Measurements from ENCODE around the gene OSCAR.

The OSCAR gene

DNA sequence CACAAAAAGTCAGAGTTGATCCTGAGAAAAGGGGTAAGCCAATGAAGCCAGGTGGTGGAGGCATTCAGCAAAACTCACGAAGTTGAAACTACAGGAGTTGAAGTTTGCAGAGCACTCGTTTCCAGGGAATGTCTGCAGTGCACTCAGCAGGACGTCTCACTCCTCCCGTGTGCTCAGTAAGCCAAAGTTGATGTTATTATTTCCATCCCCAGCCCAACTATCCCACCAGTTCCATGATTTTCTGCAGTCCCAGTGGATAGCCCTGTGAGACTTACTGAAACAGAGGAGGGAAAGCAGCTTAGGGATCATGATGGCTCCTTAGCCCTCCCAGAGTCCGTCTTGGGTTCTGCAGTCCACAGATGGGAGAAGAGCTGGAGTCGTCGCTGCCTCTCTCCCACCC, 19.6 kb downstream of the OSCAR start, which contains the start of gene TARM1:
TSS of gene TARM1 (minus strand) at position 334 of the 400 bp plus-strand sequence. CDS start at position 309, 25 bp downstream.
- DNase-seq = no peak

GRCh38 chr19:54077334-54077733, 23.3 kb downstream of the OSCAR start:
- no peak for DNase-seq

- no peak for DNase-seq
Measured at GRCh38 chr19:54074851-54075250, 25.8 kb downstream of the OSCAR start.

DNA sequence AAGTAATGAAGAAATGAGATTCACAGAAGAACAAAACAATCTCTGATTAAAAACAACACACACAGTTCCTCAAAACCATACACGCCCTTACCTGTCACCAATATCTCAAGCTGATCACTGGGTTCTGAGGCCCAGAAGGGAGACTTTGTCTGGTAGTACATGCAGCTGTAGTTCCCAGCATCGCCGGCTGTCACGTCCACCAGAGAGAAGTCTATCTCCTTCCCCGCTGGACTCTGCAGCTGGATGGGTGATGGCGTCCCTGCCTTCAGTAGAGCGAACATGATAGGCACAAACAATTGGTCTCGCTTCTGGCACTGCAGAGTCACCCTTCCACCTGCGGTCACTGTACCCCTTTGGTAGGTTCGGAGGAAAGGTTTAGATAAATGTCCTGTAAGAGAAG, 26.8 kb downstream of the OSCAR start:
- DNase-seq = no peak

DNA sequence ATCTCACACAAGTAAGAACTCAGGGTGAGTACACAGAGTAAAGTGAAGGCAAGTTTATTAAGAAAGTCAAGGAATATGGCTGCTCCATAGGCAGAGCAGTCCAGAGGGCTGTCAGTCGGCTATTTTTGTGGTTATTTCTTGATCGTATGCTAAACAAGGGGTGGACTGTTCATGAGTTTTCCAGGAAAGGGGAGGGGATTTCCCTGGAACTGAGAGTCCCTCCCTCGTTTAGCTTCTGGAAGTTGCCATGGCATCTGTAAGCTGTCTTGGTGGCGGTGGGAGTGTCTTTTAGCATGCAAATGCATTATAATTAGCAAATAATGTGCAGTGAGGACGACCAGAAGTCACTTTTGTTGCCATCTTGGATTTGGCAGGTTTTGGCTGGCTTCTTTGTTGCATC, 31.1 kb downstream of the OSCAR start:
- no peak for DNase-seq

DNA sequence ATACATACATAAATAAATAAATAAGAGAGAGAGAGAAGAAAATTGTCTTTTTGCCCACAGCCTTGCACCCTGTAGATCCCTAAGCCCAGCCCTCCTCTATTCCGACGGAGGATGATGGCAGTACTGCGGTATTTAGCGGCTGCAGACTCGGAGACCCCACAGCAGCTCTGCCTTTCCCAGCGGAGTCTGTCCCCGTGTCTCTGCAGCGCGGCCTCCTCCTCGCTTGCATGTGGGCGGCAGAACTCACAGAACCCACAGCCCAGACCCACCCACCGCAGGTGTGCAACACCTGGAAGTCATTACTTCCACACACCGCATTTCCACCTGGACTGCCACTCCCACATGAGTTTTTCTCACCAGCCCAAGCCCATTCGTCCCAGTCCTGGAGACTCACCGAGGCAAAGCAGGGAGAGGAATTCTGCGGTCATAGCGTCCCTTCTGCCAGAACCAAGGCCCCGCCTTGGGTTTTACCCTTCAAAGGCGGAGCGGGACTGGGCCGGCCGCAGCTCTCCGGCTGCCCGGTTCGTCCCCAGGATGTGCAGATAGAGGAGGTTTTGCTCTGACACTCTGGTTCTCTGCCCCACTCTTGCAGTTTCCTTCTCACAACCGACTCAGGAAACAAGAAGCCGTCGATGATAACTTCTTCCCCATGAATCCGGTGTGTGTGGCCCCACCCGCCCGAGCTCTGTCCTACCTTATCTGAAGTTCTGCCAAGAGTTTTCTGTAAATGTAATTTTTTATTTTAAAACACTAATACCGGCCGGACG, 37.1 kb downstream of the OSCAR start, which contains the start of gene VSTM1:
TSS of gene VSTM1 (minus strand) at position 548 of the 767 bp plus-strand sequence. CDS start at position 428, 120 bp downstream.
- DNase-seq = no peak

- DNase-seq = no peak
Measured at GRCh38 chr19:54062643-54063042, 38.0 kb downstream of the OSCAR start.

DNA sequence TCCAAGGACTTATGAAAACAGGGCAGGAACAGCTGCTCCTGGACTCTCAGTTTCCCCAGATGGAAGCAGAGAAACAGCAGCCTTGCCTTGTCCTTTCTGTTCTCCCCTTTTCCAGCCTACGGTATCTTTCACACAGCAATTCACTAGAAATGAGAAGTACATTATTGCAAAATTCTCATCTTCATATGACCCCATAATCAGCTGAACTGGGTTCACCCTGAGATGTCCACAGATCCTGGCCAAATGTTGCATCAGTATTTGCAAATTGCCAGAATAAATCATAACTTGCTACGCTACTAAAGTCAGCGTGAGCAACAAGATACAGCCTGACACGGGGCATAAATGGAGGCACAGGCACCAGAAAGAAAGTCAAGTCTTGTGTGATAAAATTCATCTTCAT, 53.0 kb downstream of the OSCAR start:
- DNase-seq = no peak

GRCh38 chr19:54045771-54046170, 54.8 kb downstream of the OSCAR start:
- no peak for DNase-seq

Data from NCI-H748 treated with DMSO at 0.1 percent for 48 hours (cell line).